ENCODE data around the gene TLCD3B. TPM values are rescaled to one million over a fixed set of nuclear protein-coding genes. Genes with fewer than 3 reads are reported as not detected.

Gene TLCD3B
- total RNA-seq, 2 experiments from 2014 or later = 3.5 to 3.6 TPM

DNA sequence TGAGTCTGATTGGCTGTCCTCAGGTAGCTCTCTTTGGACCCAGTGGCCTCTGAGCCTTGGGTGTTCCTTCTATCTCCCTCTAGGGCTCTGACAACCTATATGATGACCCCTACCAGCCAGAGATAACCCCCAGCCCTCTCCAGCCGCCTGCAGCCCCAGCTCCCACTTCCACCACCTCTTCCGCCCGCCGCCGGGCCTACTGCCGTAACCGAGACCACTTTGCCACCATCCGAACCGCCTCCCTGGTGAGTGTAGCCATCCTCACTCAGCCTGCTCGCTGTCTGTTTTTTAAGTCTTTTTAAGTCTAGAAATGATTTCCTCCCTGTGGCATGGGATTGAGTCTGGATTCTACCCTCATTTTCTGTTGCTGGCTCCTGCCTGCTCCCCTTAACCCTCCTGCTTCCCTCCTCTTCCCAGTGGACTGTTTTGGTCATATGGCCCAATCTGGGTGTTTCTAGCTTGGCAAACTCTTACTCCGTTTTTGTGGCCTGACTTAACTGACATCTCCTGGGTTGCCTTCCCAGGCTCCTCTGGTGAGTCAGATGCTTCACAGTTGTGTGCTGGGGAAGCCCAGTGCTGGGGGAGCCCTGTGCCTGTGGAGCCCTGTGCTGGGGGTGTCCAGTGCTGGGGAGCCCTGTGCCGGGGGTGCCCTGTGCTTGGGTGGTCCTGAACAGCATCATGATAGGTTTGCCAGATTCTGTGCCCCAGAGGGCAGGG lies 47.5 kb downstream of the TLCD3B start:
- H3K4me3 Mint-ChIP-seq = no peak overlapping the region
- ChIA-PET CTCF (no interaction called here), POLR2A (interaction anchor here (0.6 to 4.8 kb wide), 2 partner anchors 12 to 574 kb away, joined by 4 to 21 read pairs; partner anchors contain the start of genes HIRIP3 and INO80E)
- TF ChIP-seq, protein P1, sequence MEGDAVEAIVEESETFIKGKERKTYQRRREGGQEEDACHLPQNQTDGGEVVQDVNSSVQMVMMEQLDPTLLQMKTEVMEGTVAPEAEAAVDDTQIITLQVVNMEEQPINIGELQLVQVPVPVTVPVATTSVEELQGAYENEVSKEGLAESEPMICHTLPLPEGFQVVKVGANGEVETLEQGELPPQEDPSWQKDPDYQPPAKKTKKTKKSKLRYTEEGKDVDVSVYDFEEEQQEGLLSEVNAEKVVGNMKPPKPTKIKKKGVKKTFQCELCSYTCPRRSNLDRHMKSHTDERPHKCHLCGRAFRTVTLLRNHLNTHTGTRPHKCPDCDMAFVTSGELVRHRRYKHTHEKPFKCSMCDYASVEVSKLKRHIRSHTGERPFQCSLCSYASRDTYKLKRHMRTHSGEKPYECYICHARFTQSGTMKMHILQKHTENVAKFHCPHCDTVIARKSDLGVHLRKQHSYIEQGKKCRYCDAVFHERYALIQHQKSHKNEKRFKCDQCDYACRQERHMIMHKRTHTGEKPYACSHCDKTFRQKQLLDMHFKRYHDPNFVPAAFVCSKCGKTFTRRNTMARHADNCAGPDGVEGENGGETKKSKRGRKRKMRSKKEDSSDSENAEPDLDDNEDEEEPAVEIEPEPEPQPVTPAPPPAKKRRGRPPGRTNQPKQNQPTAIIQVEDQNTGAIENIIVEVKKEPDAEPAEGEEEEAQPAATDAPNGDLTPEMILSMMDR (IDR thresholded peaks at IDR 0.05) = no peak
- intact Hi-C loops (cut with micrococcal nuclease) = no loop called here
- H3K4me1 Mint-ChIP-seq (ENCODE audit: low read depth) = no peaks in the 10 kb centered on the region
- H3K27me3 Mint-ChIP-seq = no peaks in the 10 kb centered on the region
- peaks cover 42% of the 10 kb centered on the region for H3K36me3 Mint-ChIP-seq (ENCODE audit: low read depth)
- H3K27ac Mint-ChIP-seq = no peak overlapping the region
- ATAC-seq (no peak), DNase-seq (no peak)
- no peaks in the 10 kb centered on the region for H3K9me3 Mint-ChIP-seq

DNA sequence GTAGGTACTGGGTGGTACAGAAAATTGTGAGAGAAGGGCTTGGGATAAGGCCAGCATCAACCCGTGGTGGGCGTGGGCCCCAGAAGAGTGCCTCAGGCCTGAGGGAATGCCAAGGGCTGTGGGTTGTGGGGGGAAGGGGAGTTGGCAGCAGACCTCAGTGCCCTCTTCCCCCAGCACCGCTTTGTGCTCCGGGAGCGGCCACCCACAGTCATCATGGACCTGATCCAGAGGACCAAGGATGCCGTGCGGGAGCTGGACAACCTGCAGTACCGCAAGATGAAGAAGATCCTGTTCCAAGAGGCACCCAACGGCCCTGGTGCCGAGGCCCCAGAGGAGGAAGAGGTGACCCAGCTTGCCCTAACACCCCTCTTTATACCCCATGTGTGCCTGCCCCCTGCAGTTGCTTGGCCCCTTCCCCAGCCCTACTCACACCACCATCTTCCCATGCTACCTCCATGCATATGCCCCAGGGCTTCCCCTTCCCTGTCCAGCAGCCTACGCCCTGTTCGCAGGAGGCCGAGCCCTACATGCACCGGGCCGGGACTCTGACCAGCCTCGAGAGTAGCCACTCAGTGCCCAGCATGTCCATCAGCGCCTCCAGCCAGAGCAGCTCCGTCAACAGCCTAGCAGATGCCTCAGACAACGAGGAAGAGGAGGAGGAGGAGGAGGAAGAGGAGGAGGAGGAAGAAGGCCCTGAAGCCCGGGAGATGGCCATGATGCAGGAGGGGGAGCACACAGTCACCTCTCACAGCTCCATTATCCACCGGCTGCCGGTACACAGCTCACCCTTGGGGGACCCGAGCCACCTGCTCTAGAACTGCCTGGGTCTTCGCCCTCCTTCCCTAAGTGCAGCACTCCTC lies 48.3 kb downstream of the TLCD3B start:
- DNase-seq (no peak), ATAC-seq (no peak)
- Mint-ChIP-seq H3K27ac (no peak overlapping the region), H3K27me3 (no peaks in the 10 kb centered on the region), H3K36me3 (ENCODE audit: low read depth) (peaks cover 37% of the 10 kb centered on the region), H3K9me3 (no peaks in the 10 kb centered on the region), H3K4me1 (ENCODE audit: low read depth) (no peaks in the 10 kb centered on the region), H3K4me3 (no peak overlapping the region)
- intact Hi-C loops (cut with micrococcal nuclease) = no loop called here
- ChIA-PET CTCF (interaction anchor here (0.7 to 1.1 kb wide), 2 partner anchors 49 to 198 kb away, joined by 3 to 5 read pairs; no protein-coding TSS in a partner anchor), POLR2A (interaction anchor here (4.8 kb wide), 1 partner anchor 13 kb away, joined by 21 read pairs; the partner anchor contains the start of genes HIRIP3 and INO80E)
- TF ChIP-seq, protein P1 (IDR thresholded peaks at IDR 0.05) = no peak

DNA sequence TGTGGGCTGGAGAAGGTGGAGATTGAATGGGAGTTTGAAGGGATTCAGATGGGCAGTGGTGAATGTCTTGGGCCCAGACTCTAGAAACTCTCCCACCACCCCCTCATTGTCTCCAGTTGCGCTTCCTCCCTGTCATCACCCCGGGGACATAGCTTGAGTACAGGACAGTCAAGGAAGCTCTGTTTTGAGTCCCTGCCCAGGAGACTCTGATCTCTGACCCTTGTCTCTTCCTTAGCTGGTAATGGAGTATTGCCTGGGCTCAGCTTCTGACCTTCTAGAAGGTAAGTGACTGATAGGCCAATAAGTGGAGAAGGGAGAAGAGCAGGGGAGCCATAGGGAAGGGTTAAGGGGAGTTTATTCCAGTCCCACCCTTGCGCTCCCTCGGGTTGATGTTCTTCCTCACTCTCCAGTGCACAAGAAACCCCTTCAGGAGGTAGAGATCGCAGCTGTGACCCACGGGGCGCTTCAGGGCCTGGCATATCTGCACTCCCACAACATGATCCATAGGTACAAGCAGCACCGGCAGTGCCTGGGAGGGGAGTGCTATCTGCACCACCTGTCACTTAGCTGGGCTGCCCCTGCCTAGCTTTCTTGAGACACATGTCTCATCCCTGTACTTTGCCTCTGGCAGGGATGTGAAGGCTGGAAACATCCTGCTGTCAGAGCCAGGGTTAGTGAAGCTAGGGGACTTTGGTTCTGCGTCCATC lies 52.4 kb downstream of the TLCD3B start:
- TF ChIP-seq, protein P1 (IDR thresholded peaks at IDR 0.05) = no peak
- Mint-ChIP-seq H3K27me3 (no peaks in the 10 kb centered on the region), H3K4me3 (no peak overlapping the region), H3K27ac (no peak overlapping the region), H3K4me1 (ENCODE audit: low read depth) (peaks cover 23% of the 10 kb centered on the region), H3K36me3 (ENCODE audit: low read depth) (peaks cover 25% of the 10 kb centered on the region), H3K9me3 (no peaks in the 10 kb centered on the region)
- intact Hi-C loops (cut with micrococcal nuclease) = no loop called here
- no peak for ATAC-seq
- POLR2A ChIA-PET = interaction anchor here (0.6 to 8.9 kb wide), 3 partner anchors 16 to 56 kb away, joined by 3 to 74 read pairs (median 3); partner anchors contain the start of genes HIRIP3 and INO80E
- CTCF ChIA-PET = interaction anchor here (0.6 to 1.9 kb wide), 3 partner anchors 27 to 130 kb away, joined by 3 to 4 read pairs (median 3); no protein-coding TSS in a partner anchor
- DNase-seq = no peak

DNA sequence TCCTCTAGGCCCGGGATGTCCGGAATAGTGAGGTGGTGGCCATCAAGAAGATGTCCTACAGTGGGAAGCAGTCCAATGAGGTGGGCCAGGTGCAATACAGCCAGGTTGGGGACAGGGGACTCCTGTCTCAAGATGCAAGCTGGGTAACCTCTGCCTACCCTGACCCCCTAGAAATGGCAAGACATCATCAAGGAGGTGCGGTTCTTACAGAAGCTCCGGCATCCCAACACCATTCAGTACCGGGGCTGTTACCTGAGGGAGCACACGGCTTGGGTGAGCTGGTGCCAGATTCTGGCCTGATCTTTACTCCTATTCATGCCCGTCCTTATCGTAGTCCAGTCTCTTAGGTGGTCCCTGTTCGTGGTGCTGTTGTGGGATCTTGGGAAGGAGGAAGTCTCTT lies 53.0 kb downstream of the TLCD3B start:
- TF ChIP-seq, protein P1 (IDR thresholded peaks at IDR 0.05) = no peak
- ChIA-PET CTCF (interaction anchor here (1.3 to 1.9 kb wide), 2 partner anchors 54 to 130 kb away, joined by 3 to 4 read pairs; no protein-coding TSS in a partner anchor), POLR2A (interaction anchor here (8.9 kb wide), 1 partner anchor 17 kb away, joined by 74 read pairs; the partner anchor contains the start of genes HIRIP3 and INO80E)
- H3K27me3 Mint-ChIP-seq = no peaks in the 10 kb centered on the region
- H3K36me3 Mint-ChIP-seq (ENCODE audit: low read depth) = peaks cover 24% of the 10 kb centered on the region
- ATAC-seq (no peak), DNase-seq (no peak)
- peaks cover 26% of the 10 kb centered on the region for H3K4me1 Mint-ChIP-seq (ENCODE audit: low read depth)
- H3K4me3 Mint-ChIP-seq = no peak overlapping the region
- peaks cover 1% of the 10 kb centered on the region for H3K9me3 Mint-ChIP-seq
- no peak overlapping the region for H3K27ac Mint-ChIP-seq
- intact Hi-C loops (cut with micrococcal nuclease) = no loop called here
